ENCODE data around the gene SBF2. TPM values are rescaled to one million over a fixed set of nuclear protein-coding genes. Genes with fewer than 3 reads are reported as not detected.
"Not testable (repeated sequence)": the region's sequence is repeated elsewhere in the genome, so short reads cannot be mapped to it uniquely, and the experiment has no call there.

The SBF2 gene
- total RNA-seq, 2 experiments from 2014 or later, result 15.8 to 18.6 TPM

DNA sequence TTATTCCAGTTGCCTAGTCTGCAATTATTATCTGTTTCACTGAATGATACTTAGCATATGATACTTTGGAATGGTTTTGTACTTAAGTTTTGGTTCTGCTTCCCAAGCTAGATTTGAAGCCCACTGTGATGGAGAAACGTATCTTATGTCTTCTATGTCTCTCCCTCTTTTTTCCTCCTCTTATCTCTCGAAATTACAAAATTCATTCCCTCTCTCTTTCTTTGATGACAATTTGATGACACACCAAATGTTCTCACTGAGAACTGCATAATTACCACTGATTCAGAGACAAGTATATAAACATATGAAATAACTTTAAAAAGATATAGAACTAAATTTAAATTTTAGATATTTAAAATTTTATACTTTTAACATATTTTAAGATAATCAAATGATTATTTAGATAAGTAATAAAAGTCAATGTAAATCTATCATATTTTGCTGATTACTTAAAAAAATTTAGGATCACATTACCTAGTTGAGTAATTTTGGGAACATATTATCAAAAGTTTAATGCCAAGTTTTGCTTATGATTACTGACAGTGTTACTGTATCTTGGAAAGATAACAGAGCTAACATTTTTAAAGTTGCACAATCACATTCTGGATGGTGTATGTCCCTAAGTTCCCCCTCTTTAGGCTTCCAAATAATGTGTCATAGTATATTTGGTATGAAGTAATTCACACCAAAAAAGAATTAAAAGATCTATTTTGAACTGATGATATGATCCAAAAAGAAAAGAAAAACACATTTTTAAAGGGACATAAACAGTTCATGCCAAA is 255.3 kb downstream of the SBF2 start:
- POLR2A ChIA-PET, result no interaction called here
- no peak for DNase-seq
- Mint-ChIP-seq H3K27ac (no peak overlapping the region), H3K36me3 (peaks cover 8% of the 10 kb centered on the region), H3K4me3 (no peak overlapping the region), H3K27me3 (no peaks in the 10 kb centered on the region), H3K9me3 (peaks cover 4% of the 10 kb centered on the region), H3K4me1 (no peaks in the 10 kb centered on the region)
- ATAC-seq (ENCODE audit: low read depth), result no peak

DNA sequence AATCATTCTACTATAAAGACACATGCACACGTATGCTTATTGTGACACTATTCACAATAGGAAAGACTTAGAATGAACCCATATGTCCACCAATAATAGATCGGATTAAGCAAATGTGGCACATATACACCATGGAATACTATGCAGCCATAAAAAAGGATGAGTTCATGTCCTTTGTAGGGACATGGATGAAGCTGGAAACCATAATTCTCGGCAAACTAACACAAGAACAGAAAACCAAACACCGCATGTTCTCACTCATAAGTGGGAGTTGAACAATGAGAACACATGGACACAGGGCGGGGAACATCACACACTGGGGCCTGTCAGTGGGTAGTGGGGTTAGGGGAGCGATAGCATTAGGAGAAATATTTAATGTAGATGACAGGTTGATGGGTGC is 258.1 kb downstream of the SBF2 start:
- H3K36me3 Mint-ChIP-seq; H3K9me3 Mint-ChIP-seq; H3K27ac Mint-ChIP-seq; ATAC-seq (ENCODE audit: low read depth); H3K27me3 Mint-ChIP-seq; DNase-seq; H3K4me3 Mint-ChIP-seq; H3K4me1 Mint-ChIP-seq; POLR2A ChIA-PET: not testable (repeated sequence)

DNA sequence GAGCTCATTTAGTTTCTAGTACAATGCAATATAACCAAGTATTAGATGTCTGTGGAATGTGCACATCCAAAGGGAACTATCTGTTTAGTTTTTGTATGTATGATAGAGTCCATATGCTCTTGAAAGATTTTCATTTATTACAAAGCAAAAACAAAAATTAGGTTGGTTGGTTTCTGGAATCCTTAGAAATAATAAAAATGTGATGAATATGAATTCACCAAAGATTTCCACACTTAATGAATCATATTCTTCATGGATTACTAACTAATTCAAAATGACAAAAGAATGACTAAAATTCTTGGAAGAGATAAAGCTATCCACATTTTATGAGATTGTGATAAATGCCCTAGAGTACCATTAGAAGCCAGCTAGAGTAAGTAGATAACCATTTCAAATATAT is 261.1 kb downstream of the SBF2 start:
- DNase-seq (no peak), ATAC-seq (ENCODE audit: low read depth) (no peak)
- Mint-ChIP-seq H3K27me3 (peaks cover 2% of the 10 kb centered on the region), H3K4me1 (no peaks in the 10 kb centered on the region), H3K27ac (no peak overlapping the region), H3K36me3 (peaks cover 2% of the 10 kb centered on the region), H3K9me3 (peaks cover 3% of the 10 kb centered on the region), H3K4me3 (no peak overlapping the region)
- POLR2A ChIA-PET, result no interaction called here

DNA sequence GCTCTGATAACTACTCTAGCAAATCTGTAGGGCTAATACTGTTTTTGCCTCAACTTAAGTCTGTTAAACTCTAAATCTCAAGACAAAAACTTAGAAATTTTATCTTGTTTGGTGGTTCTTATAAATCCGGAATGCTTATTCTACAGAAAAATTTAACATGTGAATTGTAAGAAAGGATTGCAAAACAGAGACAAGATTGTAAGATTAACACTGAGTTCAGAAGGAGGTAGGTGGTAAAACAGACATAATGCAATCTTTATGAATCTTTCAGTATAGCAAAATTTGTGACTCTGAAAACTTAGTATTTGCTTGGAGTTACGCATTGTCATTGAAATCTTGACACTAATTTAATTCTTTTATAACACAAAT is 263.9 kb downstream of the SBF2 start:
- no peak overlapping the region for H3K27ac Mint-ChIP-seq
- POLR2A ChIA-PET, result no interaction called here
- H3K4me3 Mint-ChIP-seq, result no peak overlapping the region
- ATAC-seq (ENCODE audit: low read depth) (no peak), DNase-seq (no peak)
- peaks cover 2% of the 10 kb centered on the region for H3K27me3 Mint-ChIP-seq
- peaks cover 2% of the 10 kb centered on the region for H3K36me3 Mint-ChIP-seq
- no peaks in the 10 kb centered on the region for H3K4me1 Mint-ChIP-seq
- H3K9me3 Mint-ChIP-seq, result no peaks in the 10 kb centered on the region

DNA sequence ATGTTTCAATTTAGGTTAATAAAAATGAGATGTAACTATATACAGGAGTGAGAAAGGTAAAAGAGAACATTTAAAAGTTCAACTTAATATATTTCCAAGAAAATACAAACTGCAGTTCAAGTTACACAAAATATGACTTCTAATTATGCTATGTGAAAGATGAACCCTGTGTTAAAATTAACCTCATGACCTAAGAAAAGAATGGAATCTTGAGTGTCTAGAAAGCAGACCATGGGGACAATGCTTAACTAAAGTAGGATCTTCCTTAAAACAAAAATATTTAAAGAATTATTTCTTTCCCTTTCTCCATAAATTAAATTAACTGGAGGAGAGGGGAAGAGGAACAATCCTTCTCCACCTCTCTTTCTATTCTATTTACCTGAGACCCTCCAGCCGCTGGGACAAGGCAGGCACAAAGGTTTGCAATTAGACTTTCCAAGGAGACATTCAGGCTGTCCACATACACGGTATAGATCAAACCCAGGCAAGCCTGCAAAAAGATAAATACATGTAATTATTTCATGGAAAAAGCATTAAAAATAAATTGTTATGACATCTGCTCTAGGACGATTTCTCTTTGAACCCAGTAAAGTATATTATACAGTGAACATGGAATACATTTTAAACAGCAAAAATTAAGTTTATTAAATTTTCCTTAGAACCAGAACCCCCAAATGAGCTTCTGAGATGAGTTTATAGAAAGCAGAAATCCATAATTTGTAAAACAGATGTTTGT is 264.5 kb downstream of the SBF2 start:
- H3K4me1 Mint-ChIP-seq, result no peaks in the 10 kb centered on the region
- peaks cover 2% of the 10 kb centered on the region for H3K27me3 Mint-ChIP-seq
- POLR2A ChIA-PET, result no interaction called here

DNA sequence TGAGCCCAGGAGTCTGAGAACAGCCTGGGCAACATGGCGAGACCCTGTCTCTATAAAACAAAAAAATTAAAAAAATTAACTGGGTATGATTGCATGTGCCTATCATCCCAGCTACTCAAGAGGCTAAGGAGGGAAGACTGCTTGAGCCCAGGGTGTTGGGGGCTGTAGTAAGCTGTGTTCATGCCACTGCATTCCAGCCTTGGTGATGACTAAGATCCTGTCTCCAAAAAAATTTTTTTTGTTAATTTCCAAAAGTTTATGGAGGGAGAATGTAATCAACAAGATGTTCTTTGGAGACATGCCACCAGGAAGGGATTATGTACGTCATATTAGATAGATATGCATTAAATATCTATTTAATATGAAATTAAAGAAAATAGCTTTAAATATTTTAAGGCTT is 267.5 kb downstream of the SBF2 start:
- Mint-ChIP-seq H3K9me3 (no peaks in the 10 kb centered on the region), H3K4me1 (peaks cover 2% of the 10 kb centered on the region), H3K4me3 (no peak overlapping the region), H3K36me3 (peaks cover 2% of the 10 kb centered on the region), H3K27ac (no peak overlapping the region), H3K27me3 (peaks cover 2% of the 10 kb centered on the region)
- DNase-seq, result no peak
- POLR2A ChIA-PET, result no interaction called here
- ATAC-seq (ENCODE audit: low read depth), result no peak

More for the DNA sequence above, 264.5 kb downstream of the SBF2 start:
- Mint-ChIP-seq H3K27ac (no peak overlapping the region), H3K9me3 (no peaks in the 10 kb centered on the region), H3K36me3 (peaks cover 2% of the 10 kb centered on the region), H3K4me3 (no peak overlapping the region)
- ATAC-seq (ENCODE audit: low read depth) (no peak), DNase-seq (no peak)

DNA sequence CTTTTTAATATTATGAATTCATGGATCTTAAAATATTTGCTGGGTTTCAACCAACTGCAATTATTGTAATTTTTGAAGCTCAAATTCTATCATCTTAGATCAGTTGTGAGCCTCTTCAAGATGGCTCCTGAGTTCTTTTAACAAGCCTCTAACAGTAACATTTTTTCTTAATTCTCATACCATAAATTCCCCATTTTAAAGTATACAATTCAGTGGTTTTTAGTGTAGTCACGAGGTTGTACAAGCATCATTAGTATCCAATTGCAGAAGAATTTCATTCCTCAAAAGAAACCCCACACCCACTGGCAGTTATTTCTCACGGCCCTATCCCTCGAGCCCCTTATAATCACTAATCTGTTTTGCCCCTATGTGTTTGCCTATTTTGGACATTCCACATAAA is 270.8 kb downstream of the SBF2 start:
- DNase-seq (no peak), ATAC-seq (ENCODE audit: low read depth) (no peak)
- POLR2A ChIA-PET, result no interaction called here
- no peaks in the 10 kb centered on the region for H3K27me3 Mint-ChIP-seq
- no peak overlapping the region for H3K27ac Mint-ChIP-seq
- H3K36me3 Mint-ChIP-seq, result no peaks in the 10 kb centered on the region
- H3K9me3 Mint-ChIP-seq, result no peaks in the 10 kb centered on the region
- no peak overlapping the region for H3K4me3 Mint-ChIP-seq
- H3K4me1 Mint-ChIP-seq, result peaks cover 5% of the 10 kb centered on the region

DNA sequence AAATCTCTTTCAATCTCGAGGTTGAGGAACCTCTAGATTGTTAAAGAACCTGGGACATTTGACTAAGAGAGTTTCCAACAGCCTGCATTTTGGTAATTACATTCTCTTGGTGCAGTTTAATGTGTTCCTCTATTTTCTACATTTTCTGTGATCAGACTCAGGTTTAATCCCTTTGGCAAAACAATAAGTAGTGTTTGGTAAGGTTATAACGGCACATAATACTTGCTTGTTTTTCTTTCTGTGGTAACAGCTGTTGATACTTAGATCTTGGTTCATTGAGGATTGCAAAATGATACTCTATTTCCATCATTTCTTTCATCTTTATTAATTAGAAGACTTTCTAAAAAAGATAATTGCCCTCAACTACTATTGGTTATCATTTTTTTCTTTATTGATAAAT is 271.3 kb downstream of the SBF2 start:
- ATAC-seq (ENCODE audit: low read depth), result no peak
- no peak overlapping the region for H3K4me3 Mint-ChIP-seq
- no peak overlapping the region for H3K27ac Mint-ChIP-seq
- H3K36me3 Mint-ChIP-seq, result no peaks in the 10 kb centered on the region
- DNase-seq, result no peak
- H3K4me1 Mint-ChIP-seq, result peaks cover 5% of the 10 kb centered on the region
- POLR2A ChIA-PET, result no interaction called here
- no peaks in the 10 kb centered on the region for H3K9me3 Mint-ChIP-seq
- H3K27me3 Mint-ChIP-seq, result no peaks in the 10 kb centered on the region

DNA sequence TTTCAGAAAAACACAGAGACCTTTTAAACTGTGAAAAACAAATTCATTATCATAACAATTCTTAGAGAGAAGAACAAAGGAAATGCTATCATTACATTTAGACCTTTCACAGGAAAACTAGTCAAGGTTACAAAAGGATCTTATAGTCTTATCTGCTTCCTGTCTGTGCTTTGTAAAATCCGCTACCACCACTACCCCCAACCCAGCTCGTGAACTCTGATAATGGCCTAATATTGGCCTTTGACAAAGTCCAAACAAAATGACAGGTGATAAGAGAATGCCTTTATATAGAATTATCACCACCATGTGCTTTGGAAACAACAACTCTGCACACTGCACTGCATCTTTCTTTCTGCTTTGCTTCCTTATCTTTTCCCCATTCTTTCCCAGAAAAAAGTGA is 272.5 kb downstream of the SBF2 start:
- Mint-ChIP-seq H3K36me3 (no peaks in the 10 kb centered on the region), H3K4me1 (peaks cover 5% of the 10 kb centered on the region), H3K27me3 (no peaks in the 10 kb centered on the region), H3K9me3 (no peaks in the 10 kb centered on the region), H3K4me3 (no peak overlapping the region), H3K27ac (no peak overlapping the region)
- DNase-seq, result no peak
- POLR2A ChIA-PET, result no interaction called here
- ATAC-seq (ENCODE audit: low read depth), result no peak

DNA sequence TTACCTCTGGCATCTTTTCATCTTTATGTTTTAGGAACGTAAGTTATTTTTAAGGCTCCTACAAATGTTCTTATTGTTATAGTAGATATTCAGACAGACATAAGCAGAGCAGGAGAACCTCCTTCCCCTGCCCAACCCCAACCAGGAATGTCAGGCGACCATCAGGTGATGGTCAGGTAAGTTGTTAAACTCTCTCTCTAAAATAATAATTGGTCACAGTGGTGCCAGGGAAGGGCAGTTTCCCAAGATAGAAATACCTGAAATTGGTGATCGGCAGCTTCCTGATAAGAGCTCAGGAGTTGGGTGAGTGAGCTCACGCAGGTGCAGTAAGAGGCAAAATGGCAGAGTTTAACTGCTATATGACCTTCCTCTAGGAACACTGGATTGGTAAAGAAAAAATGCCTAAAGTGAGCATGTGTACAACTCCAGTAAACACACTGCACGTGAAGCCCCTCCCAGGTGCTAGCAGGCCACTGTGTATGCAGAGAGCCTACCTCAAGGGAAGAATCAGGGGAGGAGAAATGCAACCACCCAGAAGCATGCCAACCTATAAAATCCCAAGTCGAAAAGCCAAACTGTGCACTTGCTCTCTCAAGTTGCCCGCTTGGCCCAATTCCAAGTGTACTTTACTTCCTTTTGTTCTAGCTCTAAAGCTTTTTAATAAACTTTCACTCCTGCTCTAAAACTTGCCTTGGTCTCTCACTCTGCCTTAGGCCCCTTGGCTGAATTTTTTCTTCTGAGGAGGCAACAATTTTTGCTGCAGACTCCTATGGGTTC is 273.9 kb downstream of the SBF2 start:
- Mint-ChIP-seq H3K27me3 (no peaks in the 10 kb centered on the region), H3K9me3 (peaks cover 1% of the 10 kb centered on the region), H3K36me3 (no peaks in the 10 kb centered on the region), H3K4me3 (no peak overlapping the region), H3K4me1 (peaks cover 5% of the 10 kb centered on the region), H3K27ac (no peak overlapping the region)
- DNase-seq (no peak), ATAC-seq (ENCODE audit: low read depth) (no peak)
- POLR2A ChIA-PET, result no interaction called here

DNA sequence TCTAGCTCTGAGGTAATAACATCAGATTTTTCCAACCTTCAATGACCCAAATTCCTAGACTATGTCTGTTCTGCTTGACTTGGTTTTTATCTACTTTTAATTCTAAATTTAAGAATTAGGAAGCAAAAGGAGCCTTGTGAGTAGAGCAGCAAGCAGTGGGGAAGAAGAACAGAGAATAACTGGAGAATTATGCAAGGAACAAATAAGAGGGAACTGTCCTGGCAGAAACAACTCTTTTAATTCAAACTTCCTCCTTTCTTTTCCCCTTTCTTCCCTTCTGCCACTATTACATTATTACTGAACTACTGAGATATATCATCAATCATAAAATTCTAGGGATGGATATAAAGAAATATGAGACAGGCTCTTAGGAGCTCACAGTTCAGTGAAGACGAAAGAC is 276.1 kb downstream of the SBF2 start:
- ATAC-seq (ENCODE audit: low read depth) (no peak), DNase-seq (no peak)
- Mint-ChIP-seq H3K36me3 (no peaks in the 10 kb centered on the region), H3K4me1 (peaks cover 5% of the 10 kb centered on the region), H3K4me3 (no peak overlapping the region), H3K27me3 (no peaks in the 10 kb centered on the region), H3K27ac (no peak overlapping the region), H3K9me3 (peaks cover 9% of the 10 kb centered on the region)
- POLR2A ChIA-PET, result no interaction called here

DNA sequence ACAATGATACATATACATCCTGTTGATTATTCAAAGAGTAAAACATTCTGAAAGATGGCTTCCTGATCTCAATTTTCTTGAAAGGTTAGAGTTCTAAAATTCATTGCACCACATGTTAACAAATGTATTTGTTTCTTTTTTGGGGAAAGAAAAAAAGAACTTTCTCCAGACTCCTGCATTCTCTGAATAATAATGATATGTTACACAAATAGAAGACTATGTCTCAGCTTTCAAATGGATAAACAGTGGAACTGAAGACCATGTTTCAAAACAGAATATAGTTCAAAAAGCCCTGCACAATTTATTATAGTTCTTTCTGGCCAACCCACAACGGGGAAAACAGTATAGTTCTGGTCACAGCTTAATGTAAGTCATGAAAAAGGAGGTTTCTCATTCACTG is 277.0 kb downstream of the SBF2 start:
- ATAC-seq (ENCODE audit: low read depth) (no peak), DNase-seq (no peak)
- Mint-ChIP-seq H3K4me1 (peaks cover 5% of the 10 kb centered on the region), H3K9me3 (peaks cover 9% of the 10 kb centered on the region), H3K36me3 (no peaks in the 10 kb centered on the region), H3K4me3 (no peak overlapping the region), H3K27me3 (no peaks in the 10 kb centered on the region), H3K27ac (no peak overlapping the region)
- POLR2A ChIA-PET, result no interaction called here

DNA sequence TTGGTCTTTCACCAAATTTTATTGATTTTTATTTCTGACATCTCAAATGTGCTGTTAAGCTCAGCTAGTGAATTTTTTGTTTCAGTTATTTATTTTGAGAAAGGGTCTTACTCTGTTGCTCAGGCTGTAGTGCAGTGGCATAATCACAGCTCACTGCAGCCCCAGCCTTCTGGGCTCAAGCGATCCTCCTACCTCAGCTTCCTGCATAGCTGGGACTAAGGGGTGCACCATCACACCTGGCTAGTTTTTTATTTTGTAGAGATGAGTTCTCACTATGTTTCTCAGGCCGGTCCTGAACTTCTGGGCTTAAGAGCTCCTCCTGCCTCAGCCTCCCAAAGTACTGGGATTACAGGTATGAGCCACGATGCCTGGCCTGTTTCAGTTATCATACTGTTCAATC is 282.0 kb downstream of the SBF2 start:
- POLR2A ChIA-PET, result no interaction called here
- no peak overlapping the region for H3K4me3 Mint-ChIP-seq
- peaks cover 4% of the 10 kb centered on the region for H3K36me3 Mint-ChIP-seq

More for the DNA sequence above, 282.0 kb downstream of the SBF2 start:
- DNase-seq, result no peak
- Mint-ChIP-seq H3K9me3 (peaks cover 17% of the 10 kb centered on the region), H3K27me3 (no peaks in the 10 kb centered on the region), H3K27ac (no peak overlapping the region), H3K4me1 (no peaks in the 10 kb centered on the region)
- no peak for ATAC-seq (ENCODE audit: low read depth)
